HG03135 (cell line): ENCODE results near the gene TTF1.
"Not testable (repeated sequence)": the region's sequence is repeated elsewhere in the genome, so short reads cannot be mapped to it uniquely, and the experiment has no call there.

Experiments used
- ATAC-seq: cut with Tn5 transposase; IDR thresholded peaks from one replicate; pipeline ENCODE4 v1.9.1; 2021; ENCODE audit warnings: mild to moderate bottlenecking, moderate library complexity; ENCODE audit not compliant: unreplicated experiment

The TTF1 gene

GRCh38 chr9:132412089-132412488, 5.4 kb upstream of the TTF1 start:
- ATAC-seq, result no peak

DNA sequence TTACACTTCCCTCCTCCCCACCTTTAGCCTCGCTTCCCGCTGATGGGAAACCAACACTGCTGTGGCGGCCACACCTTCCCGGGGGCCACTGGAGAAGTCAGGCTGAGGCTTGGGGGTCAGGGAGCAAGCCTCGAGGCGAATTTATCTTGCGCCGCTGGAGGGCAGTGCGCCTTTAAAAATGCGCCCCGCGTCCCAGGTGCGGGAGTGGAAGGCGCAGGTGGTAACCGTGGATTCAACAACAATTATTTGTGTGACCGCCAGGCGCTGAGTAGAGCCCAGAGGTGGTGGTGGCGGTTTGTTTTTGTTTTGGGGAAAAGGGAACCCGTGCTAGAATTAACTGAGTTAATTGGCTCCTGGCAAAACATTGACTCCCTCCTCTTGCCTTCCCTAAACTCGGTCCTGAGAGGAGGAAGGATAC, 4.5 kb upstream of the TTF1 start:
- no peak for ATAC-seq

DNA sequence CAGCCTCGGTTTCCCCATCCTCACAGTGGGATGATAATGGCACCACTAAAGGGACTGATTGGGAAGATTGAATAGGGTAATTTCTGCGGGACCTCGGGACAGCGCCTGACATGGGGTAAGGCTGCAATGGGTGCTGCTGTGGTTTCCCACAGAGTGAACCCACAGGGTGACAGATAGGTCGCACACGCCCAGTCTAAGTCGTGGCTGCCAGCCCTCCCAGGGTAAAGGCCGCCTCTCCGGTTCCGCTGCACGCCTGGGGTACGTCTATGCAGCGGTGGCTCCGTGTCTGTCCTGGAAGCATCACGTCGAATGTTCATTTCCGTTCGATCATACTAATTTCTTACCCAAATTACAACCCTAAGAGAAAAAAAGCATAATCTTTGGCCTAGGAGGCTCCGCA, 4.0 kb upstream of the TTF1 start:
- no peak for ATAC-seq

DNA sequence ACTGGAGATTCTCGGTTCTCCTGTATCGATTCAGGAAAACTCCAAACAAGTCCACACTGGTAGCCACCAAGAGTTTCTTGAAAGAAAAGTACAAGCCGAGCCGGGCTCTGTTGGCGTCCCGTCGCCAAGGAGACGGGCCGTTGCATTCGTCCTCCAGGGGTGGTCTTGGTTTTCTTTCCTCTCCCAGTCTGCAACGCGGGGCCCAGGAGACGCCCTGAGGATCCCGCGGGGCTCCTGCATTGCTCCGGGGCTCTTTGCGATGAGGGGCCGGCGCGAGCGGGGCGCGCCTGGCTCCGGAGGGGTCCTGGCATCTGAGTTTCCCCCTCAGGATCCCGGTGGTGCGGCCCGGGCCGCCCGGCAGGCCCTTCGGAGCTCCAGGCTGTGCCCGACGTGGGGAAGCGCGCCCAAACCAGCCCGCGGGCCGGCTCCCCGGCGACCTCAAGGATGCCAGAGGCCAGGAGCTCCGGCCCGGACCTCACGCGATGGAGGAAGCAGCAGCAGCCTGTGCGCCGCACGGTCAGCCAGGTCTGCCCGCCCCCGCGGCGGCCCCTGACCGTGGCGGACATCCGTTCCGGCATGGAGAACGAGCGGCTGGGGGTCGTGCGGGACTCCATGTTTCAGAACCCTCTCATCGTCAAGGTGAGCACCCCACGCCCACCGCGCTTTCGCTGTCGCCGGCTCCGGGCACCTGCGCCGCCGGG, 3.3 kb upstream of the TTF1 start, which contains the start of gene CFAP77:
TSS of gene CFAP77 (plus strand) at position 384 of the 701 bp plus-strand sequence. CDS start at position 445, 61 bp downstream.
- ATAC-seq, result no peak

- ATAC-seq, result no peak
Observed at GRCh38 chr9:132408521-132408920, 1.9 kb upstream of the TTF1 start.

- no peak for ATAC-seq
Observed at GRCh38 chr9:132407196-132407595, 556 bp upstream of the TTF1 start.

GRCh38 chr9:132404228-132404881, 2.3 kb downstream of the TTF1 start:
- no peak for ATAC-seq

- no peak for ATAC-seq
Observed at GRCh38 chr9:132401824-132402223, 4.8 kb downstream of the TTF1 start.

- ATAC-seq, result no peak
Observed at GRCh38 chr9:132395560-132395959, 11.1 kb downstream of the TTF1 start.

GRCh38 chr9:132391449-132391848, 15.2 kb downstream of the TTF1 start:
- ATAC-seq, result no peak

DNA sequence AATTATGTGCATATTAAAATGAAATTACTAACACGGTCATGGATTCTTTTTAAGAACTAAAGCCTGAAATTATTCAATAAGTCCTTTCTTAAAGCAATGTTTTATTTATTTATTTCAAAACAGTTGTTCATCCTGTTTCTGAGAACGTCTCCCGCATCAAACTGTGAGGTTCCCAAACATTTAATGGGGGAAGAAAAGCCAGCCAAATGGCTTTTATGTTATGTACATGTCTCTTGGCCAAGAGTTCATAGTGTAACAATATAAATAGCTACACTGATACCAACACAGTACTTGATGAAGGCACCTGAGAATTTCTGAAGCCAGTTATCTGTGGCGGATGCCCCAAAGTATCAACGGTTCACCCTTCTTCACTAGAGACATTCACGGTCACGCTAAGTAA, 15.7 kb downstream of the TTF1 start:
- ATAC-seq, result no peak

GRCh38 chr9:132387133-132387532, 19.5 kb downstream of the TTF1 start:
- ATAC-seq, result no peak

DNA sequence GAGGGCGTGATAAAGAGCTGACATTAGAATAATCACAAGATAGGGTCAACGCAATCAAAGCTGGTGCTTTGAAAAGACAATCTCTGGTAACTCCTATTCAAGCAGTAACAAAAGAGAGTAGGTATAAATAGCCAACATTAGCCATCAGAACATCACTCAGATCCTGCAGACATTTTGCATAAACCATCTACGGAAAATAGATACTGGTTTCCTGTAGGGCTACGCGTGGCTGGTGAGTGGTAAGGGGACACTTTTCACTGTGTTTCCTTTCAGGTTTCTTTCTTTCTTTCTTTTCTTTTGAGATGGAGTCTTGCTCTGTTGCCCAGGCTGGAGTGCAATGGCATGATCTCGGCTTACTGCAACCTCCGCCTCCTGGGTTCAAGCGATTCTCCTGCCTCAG, 22.3 kb downstream of the TTF1 start:
- ATAC-seq, result peak; percentile 47

DNA sequence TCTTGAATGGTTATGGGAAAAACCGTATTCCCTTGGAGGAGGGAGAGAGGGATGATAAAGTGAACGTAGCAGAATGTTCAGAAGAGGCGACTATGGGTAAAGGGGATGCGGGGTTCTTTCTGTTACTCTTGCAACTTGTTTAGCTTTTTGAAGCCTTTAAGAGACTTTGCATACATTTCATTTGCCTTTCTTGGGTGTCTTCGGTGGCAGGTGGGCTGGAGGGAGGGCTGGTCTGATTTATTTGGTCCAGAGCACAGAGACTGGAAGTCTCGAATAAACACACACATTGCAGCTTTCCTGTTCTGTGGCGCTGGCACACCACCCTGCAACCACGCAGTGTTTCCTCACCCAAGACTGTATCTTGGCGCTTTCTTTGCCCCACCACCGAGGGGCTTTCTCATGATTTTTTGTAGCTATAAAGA, 23.2 kb downstream of the TTF1 start:
- ATAC-seq, result no peak

DNA sequence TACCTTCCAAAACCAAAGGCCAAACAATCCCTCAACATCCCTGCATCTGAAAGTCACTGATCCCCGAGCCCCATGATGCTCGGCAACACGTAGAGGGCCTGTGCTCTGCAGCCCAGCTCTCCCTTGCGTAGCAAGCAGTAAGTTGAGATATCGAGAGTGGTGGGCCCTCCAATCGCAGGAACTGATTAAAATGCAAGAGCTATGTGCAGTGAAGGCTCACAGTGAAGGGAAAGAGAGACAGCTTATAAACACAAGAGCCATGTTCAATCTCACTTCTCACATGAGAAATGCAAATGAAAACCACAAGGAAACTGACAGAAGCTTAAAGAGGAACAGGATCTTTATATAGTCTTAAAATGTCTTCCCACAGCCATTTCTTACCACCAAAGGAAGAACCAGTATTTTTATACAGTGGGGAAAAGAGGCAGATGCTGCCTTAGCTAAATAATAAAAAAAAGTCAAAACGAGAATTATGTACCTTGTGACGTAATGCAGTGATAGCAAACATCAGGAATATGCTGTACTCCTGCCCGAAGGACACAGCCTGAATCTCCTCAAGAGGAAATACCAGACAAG, 24.6 kb downstream of the TTF1 start:
- peak; percentile 67 for ATAC-seq

- not testable (repeated sequence) for ATAC-seq
Observed at GRCh38 chr9:132378416-132378815, 28.2 kb downstream of the TTF1 start.

DNA sequence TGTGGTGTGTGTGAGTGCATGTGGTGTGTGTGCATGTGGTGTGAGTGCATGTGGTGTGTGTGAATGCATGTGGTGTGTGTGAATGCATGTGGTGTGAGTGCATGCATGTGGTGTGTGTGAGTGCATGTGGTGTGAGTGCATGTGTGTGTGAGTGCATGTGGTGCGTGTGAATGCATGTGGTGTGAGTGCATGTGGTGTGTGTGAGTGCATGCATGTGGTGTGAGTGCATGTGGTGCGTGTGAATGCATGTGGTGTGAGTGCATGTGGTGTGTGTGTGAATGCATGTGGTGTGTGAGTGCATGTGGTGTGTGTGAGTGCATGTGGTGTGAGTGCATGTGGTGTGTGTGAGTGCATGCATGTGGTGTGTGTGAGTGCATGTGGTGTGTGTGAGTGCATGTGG, 28.9 kb downstream of the TTF1 start:
- ATAC-seq, result not testable (repeated sequence)

DNA sequence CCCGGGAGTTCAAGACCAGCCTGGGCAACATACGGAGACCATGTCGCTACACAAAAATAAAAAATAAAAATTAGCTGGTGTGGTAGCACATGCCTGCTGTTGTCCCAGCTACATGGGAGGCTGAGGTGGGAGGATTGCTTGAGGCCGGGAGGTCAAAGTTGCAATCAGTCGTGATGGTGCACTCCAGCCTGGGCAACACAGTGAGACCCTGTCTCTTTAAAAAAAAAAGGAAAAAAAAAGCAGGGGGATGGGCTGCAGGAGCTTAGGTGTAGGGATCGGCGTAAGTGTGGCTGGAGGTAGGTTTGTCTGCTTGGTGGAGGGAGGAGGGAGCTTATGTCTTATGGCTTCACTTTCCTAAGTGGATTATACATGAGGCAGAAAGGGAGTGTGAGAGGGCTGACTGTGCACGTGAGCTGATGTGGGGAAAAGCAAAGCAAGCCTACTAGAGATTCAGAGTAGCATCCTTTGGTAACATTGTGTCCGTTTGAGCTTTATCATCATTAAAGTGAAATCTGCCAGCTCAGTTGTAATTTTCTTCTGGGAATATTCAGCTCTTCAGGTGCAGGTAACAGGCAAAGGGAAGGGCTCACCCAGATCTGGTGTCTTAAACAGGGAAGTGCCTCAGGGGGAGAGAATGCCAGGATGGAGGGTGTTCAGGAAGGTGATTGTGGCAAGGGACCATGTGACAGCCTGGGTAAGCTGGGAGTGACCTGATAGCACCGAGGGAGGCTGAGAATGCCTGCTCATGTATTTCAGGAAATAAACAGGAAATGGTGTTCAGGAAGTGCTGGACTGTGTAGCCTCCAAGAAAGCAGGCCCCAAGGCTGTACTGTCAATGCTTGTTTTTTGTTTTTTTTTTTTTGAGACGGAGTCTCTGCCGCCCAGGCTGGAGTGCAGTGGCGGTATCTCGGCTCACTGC, 34.2 kb downstream of the TTF1 start:
- ATAC-seq, result no peak

- ATAC-seq, result no peak
Observed at GRCh38 chr9:132370592-132370991, 36.0 kb downstream of the TTF1 start.

DNA sequence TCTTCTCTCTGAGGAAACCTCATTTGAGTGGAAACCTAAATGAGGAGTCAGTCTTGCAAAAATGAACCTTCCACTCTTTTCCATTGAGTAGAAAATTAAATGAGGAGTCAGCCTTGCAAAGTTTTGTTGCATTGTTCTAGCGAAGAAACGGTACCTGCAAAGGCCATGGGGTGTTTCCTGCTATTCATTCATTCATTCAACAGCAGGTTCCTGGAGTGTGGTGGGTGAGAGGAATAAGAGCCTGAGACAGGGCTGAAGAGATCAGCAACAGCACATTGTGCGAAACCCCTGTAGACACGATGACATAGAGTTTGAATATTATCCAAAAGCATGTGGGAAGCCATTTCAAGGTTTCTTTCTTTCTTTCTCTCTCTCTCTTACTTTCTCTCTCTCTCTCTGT, 37.2 kb downstream of the TTF1 start:
- no peak for ATAC-seq
